GM10248 (cell line): Measurements from ENCODE around the gene GPRIN1.

Experiments
- CTCF ChIA-PET: fragments of 300-600 bp; sonication (Branson Sonifier 250); formaldehyde crosslinking; extraction: SDS; loops from one replicate; lab custom pipeline; 2021; ENCODE audit warnings: antibody characterized with exemption; lab: Yijun Ruan, JAX
- POLR2A ChIA-PET: fragments of 350-650 bp; sonication (Branson Sonifier 250); formaldehyde crosslinking; extraction: SDS; loops from one replicate; lab custom pipeline; 2020; ENCODE audit warnings: antibody characterized with exemption; lab: Yijun Ruan, JAX
- DNase-seq: peaks from one replicate; pipeline ENCODE4 v3.0.0; 2012; ENCODE audit errors: extremely low spot score
- TF ChIP-seq, protein P1 (sequence below): IDR thresholded peaks from 2 replicates; pipeline ENCODE4 v1.5.1; 2012; ENCODE audit warnings: mild to moderate bottlenecking, low read depth; ENCODE audit errors: extremely low read depth, missing control alignments, control extremely low read depth

The GPRIN1 gene

GRCh38 chr5:176573564-176574296 lies 36.2 kb downstream of the GPRIN1 start:
- DNase-seq, result peak; percentile 88
- ChIA-PET CTCF (interaction anchor here (0.6 to 3.2 kb wide), 31 partner anchors 8 to 844 kb away, joined by 3 to 15 read pairs (median 3); partner anchors contain the start of genes CDHR2, EIF4E1B, SNCB and TSPAN17), POLR2A (no interaction called here)
- TF ChIP-seq, protein P1, sequence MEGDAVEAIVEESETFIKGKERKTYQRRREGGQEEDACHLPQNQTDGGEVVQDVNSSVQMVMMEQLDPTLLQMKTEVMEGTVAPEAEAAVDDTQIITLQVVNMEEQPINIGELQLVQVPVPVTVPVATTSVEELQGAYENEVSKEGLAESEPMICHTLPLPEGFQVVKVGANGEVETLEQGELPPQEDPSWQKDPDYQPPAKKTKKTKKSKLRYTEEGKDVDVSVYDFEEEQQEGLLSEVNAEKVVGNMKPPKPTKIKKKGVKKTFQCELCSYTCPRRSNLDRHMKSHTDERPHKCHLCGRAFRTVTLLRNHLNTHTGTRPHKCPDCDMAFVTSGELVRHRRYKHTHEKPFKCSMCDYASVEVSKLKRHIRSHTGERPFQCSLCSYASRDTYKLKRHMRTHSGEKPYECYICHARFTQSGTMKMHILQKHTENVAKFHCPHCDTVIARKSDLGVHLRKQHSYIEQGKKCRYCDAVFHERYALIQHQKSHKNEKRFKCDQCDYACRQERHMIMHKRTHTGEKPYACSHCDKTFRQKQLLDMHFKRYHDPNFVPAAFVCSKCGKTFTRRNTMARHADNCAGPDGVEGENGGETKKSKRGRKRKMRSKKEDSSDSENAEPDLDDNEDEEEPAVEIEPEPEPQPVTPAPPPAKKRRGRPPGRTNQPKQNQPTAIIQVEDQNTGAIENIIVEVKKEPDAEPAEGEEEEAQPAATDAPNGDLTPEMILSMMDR, result peak; percentile 81

- no peak for DNase-seq
- TF ChIP-seq, protein P1, result no peak
- POLR2A ChIA-PET, result no interaction called here
- CTCF ChIA-PET, result interaction anchor here (0.9 to 1.8 kb wide), 8 partner anchors 9 to 542 kb away, joined by 3 to 11 read pairs (median 4); partner anchors contain the start of genes CLTB and FAF2
Observed at GRCh38 chr5:176570044-176570443, 39.9 kb downstream of the GPRIN1 start.

DNA sequence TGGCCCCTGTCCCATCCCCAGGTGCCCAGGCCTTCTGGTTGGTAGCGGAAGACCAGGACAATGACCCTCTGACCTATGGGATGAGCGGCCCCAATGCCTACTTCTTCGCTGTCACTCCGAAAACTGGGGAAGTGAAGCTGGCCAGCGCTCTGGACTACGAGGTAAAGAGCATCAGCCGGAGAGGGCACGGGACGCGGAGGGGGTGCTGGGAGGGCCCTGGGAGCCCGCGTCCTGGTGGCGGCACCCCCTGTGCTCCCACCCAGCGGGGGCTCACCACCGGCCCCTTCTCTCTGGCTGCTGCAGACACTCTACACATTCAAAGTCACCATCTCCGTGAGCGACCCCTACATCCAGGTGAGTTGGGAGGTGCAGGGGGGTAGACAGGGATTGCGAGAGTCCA lies 41.3 kb downstream of the GPRIN1 start:
- ChIA-PET CTCF (no interaction called here), POLR2A (no interaction called here)
- TF ChIP-seq, protein P1, result no peak
- no peak for DNase-seq

- TF ChIP-seq, protein P1, result no peak
- CTCF ChIA-PET, result interaction anchor here (2.1 kb wide), 1 partner anchor 8 kb away, joined by 8 read pairs; no protein-coding TSS in a partner anchor
- POLR2A ChIA-PET, result no interaction called here
- DNase-seq, result no peak
Observed at GRCh38 chr5:176565760-176566288, 44.1 kb downstream of the GPRIN1 start.

DNA sequence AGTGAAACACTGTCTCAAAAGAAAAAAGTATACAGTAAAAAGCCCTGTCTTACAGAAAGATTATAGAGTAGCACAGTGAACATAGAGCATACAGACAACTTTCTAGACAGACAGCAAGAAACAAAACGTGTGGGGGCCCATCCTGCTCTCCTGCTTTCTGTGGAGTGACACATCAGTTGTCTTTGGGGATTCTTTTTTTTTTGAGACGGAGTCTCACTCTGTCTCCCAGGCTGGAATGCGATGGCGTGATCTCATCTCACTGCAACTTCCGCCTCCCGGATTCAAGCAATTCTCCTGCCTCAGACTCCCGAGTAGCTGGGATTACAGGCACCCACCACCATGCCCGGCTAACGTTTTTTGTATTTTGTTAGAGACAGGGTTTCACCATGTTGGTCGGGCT lies 46.0 kb downstream of the GPRIN1 start:
- no peak for DNase-seq
- POLR2A ChIA-PET, result no interaction called here
- CTCF ChIA-PET, result interaction anchor here (2.1 kb wide), 1 partner anchor 10 kb away, joined by 8 read pairs; no protein-coding TSS in a partner anchor
- TF ChIP-seq, protein P1, result no peak

GRCh38 chr5:176562189-176562588 lies 47.8 kb downstream of the GPRIN1 start:
- POLR2A ChIA-PET, result no interaction called here
- TF ChIP-seq, protein P1, result no peak
- CTCF ChIA-PET, result no interaction called here
- DNase-seq, result no peak
